GM12892 (cell line): ENCODE measurements around the gene WDR19.

ENCODE experiments used
- POLR2A ChIP-seq: IDR thresholded peaks from 2 replicates; pipeline ENCODE4 v1.6.1; 2011; ENCODE audit warnings: low read depth, low read length, control low read depth
- POLR2AphosphoS5 ChIP-seq: IDR thresholded peaks from 2 replicates; pipeline ENCODE4 v1.6.1; 2011; ENCODE audit warnings: low read depth, low read length, control low read depth
- TAF1 ChIP-seq: IDR thresholded peaks from 2 replicates; pipeline ENCODE4 v1.6.1; 2011; ENCODE audit warnings: low read depth, mild to moderate bottlenecking, control low read depth, low read length, borderline replicate concordance

- TF ChIP-seq POLR2AphosphoS5 (no peak), TAF1 (no peak), POLR2A (no peak)
Measured at GRCh38 chr4:39233783-39234182, 51.5 kb downstream of the WDR19 start.
